Fibroblast of mammary gland (primary cell): ENCODE results near the gene AMN.

Experiments used
- DNase-seq: peaks from one replicate; pipeline ENCODE4 v3.0.0-alpha.2; 2010; ENCODE audit warnings: low read depth
- H3K4me3 ChIP-seq: 2 replicates; pipeline ENCODE4 v1.5.1; 2011; ENCODE audit warnings: low read depth, mild to moderate bottlenecking, low read length, moderate library complexity; ENCODE audit not compliant: control insufficient read depth
- TF ChIP-seq, protein P1 (sequence below): conservative IDR thresholded peaks from 2 replicates; pipeline ENCODE4 v1.5.1; 2011; ENCODE audit warnings: low read depth, low read length, inconsistent platforms; ENCODE audit not compliant: control insufficient read depth, insufficient read depth

Gene AMN

DNA sequence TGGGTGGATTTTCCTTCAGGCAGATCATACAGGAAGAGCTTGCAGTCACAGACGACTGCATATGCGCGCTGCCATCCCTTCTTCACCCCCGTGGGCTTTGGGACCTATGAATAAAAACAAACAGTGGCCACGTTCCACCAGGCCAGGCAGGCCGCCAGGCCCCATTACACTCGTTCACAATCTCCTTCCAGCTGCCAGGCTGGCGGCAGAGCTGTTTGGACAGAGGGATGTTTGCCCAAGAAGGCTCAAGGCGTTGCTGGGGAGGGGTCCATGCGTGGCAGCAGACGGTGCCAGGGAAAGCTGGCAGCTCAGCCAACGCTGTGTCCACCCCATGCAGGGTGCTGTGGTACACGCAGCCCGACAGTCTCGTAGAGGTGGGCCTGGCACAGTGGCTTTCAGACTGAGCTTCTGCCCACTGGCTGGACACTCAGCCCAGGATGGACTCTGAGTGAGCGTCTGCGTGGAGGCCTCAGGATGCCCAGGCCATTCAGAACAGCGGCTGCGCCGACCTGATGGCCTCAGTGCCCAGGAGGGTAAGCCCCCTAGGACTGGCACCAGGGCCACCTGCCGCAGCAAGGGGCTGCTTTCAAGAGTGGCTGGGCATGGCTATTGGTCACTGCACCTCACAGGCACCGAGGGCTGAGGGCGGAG lies 27.5 kb downstream of the AMN start:
- TF ChIP-seq, protein P1, sequence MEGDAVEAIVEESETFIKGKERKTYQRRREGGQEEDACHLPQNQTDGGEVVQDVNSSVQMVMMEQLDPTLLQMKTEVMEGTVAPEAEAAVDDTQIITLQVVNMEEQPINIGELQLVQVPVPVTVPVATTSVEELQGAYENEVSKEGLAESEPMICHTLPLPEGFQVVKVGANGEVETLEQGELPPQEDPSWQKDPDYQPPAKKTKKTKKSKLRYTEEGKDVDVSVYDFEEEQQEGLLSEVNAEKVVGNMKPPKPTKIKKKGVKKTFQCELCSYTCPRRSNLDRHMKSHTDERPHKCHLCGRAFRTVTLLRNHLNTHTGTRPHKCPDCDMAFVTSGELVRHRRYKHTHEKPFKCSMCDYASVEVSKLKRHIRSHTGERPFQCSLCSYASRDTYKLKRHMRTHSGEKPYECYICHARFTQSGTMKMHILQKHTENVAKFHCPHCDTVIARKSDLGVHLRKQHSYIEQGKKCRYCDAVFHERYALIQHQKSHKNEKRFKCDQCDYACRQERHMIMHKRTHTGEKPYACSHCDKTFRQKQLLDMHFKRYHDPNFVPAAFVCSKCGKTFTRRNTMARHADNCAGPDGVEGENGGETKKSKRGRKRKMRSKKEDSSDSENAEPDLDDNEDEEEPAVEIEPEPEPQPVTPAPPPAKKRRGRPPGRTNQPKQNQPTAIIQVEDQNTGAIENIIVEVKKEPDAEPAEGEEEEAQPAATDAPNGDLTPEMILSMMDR = no peak
- no peak for DNase-seq

DNA sequence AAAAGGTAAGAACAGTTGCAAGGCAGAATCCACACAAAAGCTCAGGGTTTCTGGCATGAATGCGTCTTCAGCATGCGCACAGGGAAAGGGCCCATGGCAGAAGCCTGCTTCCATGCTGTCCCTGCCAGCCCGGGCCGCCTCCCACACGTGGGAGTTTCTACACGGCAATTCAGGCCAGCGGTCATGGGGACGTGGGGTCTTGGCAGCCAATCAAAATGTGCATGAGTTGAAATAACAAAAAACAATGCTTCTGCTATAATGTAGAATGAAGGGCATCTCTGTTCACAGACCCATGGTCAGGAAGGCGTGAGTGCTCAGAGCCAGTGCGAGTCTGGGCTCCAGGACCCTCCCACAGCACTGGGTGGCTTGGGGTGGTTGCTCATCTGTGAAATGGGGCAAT lies 28.6 kb downstream of the AMN start:
- TF ChIP-seq, protein P1 = no peak
- H3K4me3 ChIP-seq = no peak overlapping the region
- DNase-seq = no peak

More for the DNA sequence above, 27.5 kb downstream of the AMN start:
- no peak overlapping the region for H3K4me3 ChIP-seq

DNA sequence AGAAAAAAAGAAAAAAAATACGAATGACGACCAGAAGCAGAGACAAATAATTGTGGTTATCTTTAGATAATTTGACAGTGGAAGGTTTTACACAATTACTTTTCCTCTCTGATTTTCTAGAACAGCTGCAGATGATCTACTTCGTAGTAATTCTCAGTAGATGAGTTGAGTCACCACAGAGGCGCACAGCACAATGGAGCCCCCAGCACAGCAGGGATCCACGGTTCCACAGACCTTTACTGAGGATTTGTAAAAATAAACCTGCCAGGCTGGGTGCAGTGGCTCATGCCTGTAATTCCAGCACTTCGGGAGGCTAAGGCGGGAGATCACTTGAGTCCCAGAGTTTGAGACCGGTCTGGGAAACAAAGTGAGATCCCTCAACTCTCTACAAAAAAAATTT lies 29.3 kb downstream of the AMN start:
- TF ChIP-seq, protein P1 = no peak
- no peak for DNase-seq
- no peak overlapping the region for H3K4me3 ChIP-seq

DNA sequence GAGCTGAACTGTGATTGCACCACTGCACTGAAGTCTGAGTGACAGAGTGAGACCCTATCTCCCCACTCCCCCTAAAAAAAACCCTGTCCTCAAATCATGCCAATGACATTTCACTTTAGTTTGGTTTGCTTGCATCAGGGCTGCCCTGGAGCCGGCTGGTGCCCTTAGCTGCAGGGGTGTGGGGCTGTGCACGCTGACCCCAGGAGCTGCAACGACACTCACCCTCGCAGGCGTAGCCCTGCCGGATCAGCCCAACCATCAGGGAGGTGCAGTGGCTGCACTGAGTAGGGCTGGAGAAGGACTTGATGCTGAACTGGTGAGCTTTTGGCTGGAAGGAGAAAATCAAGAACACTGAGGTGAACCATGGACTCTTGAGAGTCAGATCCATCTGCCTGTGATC lies 29.8 kb downstream of the AMN start:
- no peak for DNase-seq
- H3K4me3 ChIP-seq = no peak overlapping the region
- TF ChIP-seq, protein P1 = no peak

DNA sequence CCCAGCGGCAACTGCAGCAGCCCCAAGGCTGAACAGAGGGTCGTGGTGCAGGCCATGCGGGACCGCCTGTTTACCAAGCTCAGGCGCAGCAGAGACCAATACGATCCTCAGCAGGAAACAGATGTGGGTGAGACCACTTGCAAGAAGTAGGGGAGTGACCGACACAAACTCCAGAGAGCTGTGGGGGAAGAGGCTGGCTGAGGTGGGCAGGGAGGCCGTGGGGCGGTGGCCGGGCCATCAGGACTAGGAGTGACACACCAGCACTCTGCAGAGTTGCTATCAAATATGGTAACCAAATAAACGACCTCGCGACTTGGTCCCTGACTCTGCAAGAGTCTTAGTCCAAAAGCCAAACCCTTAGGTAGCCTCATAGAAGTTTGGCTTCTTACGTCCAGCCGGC lies 30.6 kb downstream of the AMN start:
- TF ChIP-seq, protein P1 = no peak
- no peak for DNase-seq
- H3K4me3 ChIP-seq = no peak overlapping the region

DNA sequence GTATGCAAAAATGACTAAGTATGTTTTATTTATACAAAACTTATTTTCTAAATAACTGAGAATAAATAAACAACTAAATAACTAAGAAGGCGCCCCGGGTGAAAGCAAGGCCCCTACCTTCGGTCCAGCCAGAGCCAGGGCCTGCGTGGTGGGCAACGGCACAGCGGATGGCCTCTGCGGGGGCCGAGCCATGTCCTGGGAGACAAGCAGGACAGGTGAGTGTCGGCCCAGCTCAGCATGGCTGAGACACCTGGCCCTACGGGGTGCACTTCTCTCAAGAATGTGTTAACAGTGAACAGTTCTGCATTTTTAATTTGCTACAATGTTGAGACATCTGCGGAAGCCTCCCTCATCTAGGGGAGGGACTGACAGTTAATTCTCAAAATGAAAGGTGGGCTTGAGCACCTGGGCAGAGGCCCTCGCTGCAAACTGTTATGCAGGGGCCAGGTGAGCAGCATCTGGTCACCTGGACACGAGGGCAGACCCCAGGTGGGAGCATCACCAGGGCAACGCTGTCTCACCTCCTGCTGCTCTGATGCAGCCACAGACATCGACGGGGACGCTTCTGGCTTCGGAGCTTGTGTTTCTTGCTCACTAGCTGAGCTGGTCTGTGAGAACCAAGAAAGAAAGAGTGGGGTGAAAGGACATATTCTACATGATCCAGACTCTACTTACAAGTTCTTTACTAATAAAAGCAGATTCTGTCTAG lies 31.8 kb downstream of the AMN start:
- DNase-seq = no peak
- no peak overlapping the region for H3K4me3 ChIP-seq
- TF ChIP-seq, protein P1 = no peak
